Left kidney (tissue), 2 donors: ENCODE measurements around the gene H2AZ1. TPM values are rescaled to one million over a fixed set of nuclear protein-coding genes. Genes with fewer than 3 reads are reported as not detected.
A peak's percentile ranks its signal among the peaks of the same experiment; 100 is the strongest.

ENCODE experiments used
- DNase-seq: peaks from one replicate; pipeline ENCODE4 v3.0.0-alpha.2; 2013
- polyA plus RNA-seq: library from polyadenylated mRNA; unstranded; fragments of 120-200 nt; gene quantifications from one replicate; pipeline ENCODE4 v1.2.1, GENCODE V29; 2013; ENCODE audit not compliant: insufficient read length

The H2AZ1 gene
- polyA plus RNA-seq, 1 donor, result 446 TPM

DNA sequence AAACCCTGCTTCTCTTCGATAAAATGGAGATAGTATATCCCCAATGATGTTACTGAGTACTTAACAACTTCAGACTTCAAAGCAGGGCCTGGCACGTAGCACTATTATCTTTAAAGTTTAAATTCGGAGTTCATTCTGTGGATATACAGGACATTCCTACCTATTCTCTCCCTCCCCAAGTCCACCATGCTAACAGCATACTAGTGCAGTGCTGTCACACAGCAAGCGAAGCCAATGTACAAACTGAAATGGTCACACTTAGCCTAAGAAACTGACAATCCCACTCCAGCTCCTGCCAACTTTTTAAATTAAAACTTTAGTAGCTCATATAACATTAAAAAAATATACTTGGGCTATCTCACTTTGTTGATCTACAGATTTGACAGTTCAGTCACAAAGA, 2.5 kb downstream of the H2AZ1 start:
- DNase-seq, result no peak

DNA sequence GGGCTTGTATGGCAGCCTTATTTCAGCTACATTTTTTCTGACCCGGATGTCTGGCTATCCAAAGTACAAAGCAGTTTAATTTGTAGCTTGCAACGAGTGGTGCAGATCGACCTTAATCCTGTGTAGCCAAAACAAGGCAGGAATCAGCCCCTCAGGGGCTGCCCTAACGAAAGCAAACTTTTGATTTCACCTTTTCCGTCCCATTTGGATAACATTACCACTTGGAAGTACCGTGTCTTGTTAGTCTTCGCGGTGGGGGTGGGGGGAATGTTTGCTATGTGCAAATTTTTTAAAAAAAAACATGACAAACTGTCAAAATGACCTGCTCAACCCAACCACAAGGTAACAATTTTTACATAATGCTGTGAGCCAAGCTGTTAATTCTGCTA, 2.9 kb downstream of the H2AZ1 start:
- DNase-seq, result no peak

DNA sequence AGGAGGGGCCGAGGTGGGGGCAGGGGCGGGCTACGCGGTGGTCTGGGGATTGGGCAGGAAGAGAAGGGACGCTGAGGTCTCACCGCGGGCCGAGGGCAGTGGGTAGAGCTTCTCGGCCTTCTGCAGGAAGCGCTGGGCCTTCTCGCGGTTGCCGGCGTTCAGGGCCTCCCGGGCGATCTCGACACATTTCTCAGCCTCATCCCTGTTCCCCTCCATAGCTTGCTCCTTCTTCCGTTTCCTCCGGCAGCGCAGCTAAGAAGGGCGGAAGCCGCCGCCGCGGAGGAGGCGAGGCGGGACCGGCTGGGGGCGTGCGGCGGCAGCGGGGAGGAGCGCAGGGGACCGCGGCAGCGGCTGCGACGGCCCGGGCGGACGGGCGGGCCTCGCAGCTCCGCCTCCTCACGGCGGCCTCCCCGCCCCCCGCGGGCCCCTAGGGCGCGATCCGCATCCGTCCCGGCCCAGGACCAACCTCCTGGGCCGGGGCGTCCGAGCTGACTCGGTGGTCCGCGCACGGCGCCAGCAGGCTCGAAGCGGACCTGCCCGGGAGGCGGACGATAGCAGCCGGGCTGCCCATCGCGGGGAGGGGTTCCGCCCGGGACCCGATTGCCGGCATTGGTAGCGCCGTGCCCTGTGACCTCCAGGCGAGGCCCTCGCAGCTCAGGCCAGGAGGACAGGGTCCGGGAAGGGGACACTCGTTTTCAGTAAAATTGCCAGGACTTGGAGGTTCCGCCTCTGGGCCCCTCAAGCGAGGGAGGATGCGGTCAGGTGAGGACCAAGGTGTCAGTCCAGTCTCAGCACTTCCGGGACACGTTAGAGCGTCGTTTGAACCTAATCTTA, 3.5 kb downstream of the H2AZ1 start, which contains the start of gene DNAJB14:
DNAJB14 (minus strand) TSS at position 263 of the 834 bp plus-strand sequence; CDS start at position 216, 47 bp downstream.
- DNase-seq, result peak; percentile 72

DNA sequence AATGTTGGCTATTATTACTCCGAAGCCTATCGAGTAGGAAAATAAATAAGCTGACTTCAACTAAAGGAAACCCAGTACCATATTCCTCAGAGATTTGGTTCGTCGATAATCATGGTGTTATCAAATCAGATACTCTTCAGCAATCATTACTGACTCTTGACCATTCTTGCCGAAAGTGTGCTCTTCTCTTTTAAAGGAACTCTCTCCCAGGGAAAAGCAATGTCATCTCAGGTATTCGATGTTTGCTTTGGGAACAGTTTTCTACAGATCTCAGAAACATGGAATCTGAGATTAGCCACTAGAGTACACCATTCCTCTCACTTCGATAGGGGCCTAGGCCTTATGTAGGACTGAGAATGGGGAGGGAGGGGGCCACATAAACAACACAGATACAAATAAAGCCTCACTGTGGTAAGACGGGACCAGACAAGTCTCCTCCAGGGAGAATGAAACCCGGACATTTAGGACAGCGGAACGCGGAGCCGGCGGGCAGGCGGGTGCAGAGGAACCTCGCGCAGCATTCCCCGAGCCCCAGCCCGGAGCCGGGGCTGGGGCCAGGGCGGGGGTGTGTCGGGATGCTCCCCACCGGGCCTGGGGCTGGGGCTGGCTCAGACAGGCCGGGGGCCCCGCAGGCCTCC, 4.2 kb downstream of the H2AZ1 start:
- peak; percentile 33 for DNase-seq

DNA sequence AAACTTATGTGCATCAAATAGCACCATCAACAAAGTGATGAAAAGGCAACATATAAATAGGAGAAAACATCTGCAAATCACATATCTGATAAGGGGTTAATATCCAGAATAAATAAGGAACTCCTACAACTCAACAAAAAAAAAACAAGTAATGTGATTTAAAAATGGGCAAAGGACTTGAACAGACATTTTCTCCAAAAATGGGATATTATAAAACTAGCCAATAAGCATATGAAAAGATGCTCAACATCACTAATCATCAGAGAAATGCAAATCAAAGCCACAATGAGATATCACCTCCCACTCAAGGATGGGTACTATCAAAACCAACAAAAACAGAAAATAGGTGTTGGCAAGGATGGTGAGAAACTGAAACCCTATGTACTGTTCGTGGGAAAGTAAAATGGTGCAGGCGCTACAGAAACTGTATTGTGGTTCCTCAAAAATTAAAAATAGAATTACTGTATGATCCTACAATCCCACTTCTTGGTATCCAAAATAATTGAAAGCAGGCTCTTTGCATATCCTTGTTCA, 6.1 kb downstream of the H2AZ1 start:
- DNase-seq, result no peak

DNA sequence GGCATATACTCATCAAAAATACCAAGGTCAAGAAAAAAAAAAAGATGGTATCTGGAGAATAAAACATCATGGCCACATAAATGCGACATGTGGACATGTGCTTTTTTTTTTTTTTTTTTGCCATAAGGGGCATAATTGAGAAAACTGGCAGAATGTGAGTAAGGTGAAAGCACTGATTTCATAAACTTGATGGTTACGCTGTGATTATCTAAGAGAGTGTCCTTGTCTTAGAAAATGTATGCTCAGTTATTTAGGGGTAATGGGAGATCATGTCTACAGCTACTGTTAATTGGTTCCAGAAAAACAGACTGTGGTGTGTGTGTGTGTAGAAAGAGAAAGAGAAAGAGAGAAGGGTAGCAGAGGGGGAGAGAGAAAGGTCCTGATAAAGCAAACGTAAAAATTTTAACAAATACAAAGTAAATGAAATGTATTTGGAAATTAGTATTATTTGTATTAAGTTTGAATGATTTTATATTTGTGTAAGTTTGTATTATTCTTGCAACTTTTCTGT, 11.8 kb downstream of the H2AZ1 start:
- DNase-seq, result no peak

DNA sequence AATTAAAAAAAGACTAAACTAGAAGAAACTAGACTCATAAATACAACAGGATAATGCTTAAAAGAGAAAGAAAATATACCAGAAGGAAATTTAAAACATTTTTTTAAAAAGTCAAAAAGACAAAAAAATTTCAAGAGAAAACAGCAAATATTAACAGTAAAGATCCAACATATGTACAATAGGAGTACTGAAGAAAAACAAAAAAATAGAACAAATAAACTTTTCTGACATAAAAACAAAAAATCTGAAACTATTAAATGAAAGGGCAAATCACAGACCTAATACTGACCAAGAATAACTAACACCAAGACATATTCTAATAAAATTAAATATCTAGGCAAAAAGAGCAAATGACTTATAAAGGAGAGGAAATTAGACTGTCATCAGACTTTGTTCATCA, 15.2 kb downstream of the H2AZ1 start:
- DNase-seq, result no peak

DNA sequence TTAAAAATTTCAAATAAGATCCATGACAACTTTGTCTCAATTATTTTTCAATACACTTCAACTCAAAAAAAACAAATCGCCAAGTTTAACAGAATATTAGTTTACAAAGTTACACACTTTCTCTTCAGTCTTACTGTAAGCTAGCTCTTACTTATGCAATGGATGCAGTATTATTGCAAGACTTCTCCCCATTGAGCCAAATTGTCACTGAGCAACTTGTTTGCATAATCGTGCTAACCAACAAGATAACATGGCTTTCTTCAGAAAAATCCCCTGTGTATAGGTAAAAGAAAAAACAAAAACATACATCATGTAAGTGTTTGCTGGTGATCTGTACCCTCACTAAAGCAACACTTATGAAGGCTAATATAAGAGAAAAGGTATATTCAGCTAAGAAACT, 22.5 kb downstream of the H2AZ1 start:
- no peak for DNase-seq

DNA sequence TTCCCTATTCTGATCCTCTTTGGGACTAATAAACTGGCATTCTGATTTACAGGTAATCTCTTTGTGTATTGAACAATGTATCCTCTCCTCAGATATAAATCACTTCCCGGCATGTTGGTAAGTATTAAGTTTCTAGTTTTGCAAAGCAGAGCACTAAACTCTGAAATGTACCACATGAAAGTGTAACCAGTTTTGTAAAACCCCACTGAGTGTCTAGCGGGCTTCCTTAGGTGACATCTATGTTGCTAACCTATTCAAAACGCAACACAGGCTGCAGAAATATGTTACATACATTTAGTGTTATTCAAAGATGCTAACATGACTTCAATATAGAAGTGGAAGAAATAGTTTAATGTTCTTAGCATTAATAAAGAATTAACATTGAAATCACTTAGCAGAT, 28.9 kb downstream of the H2AZ1 start:
- DNase-seq, result no peak

DNA sequence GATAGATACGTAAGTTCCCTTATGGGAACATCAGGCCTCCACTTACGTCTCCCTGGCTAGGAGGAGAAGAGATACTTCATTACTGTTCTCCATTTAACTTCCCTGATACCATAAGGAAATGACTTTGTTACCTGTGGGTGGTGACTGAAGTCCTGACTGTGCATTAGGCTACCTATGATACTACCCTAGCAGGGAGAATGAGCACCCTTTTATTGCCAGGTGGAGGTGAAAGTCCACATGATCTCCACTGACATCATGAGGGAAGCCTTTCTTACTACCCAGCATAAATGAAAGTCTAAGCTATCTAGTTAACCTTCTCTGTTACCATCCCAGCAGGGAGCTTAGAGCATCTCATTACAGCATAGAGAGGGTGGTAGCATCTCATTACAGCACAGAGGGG, 31.4 kb downstream of the H2AZ1 start:
- DNase-seq, result no peak

DNA sequence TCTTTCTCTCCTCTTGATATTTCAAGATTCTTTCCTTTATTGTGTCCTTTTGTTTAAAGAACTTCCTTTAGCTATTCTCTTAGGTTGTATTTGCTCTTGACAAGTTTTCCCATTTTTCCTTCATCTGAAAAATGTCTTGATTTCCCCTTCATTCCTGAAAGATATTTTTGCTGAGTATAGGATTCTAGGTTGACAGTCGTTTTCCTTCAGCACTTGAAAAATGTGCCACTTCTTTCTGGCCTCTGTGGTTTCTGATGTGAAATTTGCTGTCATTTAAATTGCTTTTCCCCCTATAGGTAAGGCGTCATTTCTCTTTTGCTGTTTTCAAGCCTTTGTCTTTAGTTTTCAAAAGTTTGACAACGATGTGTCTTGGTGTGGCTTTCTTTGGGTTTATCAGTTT, 32.5 kb downstream of the H2AZ1 start:
- no peak for DNase-seq

DNA sequence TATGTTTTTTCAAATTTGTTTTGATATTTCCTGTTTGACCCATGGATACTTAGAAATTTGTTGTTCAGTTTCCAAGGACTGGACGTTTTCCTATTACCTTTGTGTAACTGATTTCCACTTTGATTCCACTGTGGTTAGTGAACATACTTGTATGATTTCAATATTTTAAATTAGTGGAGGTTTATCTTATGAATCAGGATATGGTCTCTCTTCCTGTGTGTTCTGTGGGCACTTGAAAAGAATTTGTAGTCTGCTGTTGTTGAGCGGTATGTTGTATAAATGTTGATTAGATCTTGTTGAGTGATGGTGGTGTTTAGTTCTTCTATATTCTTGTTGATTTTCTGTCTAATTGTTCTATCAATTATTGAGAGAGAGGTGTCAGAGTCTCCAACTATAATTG, 34.6 kb downstream of the H2AZ1 start:
- no peak for DNase-seq

Other genes with a start within 250 kb of the H2AZ1 start
- 1.1 TPM for gene DAPP1, start 133.4 kb downstream of the H2AZ1 start, polyA plus RNA-seq
- 95.4 TPM for gene LAMTOR3, start 55.8 kb downstream of the H2AZ1 start, polyA plus RNA-seq
- 44.4 TPM for gene DNAJB14, start 3.7 kb downstream of the H2AZ1 start, polyA plus RNA-seq
- gene DDIT4L, start 240.2 kb upstream of the H2AZ1 start, polyA plus RNA-seq, result 2.5 TPM